GM12878 (cell line): ENCODE results near the gene SPATS2L. TPM values are rescaled to one million over a fixed set of nuclear protein-coding genes. Genes with fewer than 3 reads are reported as not detected.

Experiments
- ATAC-seq: fragments of 200-7000 bp; cut with Tn5 transposase; 3 replicates; pipeline ENCODE4 v1.9.1; 2020; ENCODE audit warnings: mild to moderate bottlenecking, moderate library complexity
- BruUV-seq: library from RNA; stranded (reverse); fragments of 400-500 nt; replicated peaks from 2 replicates; lab custom pipeline; 2021; lab: Mats Ljungman, UMichigan
- CTCF ChIA-PET: fragments of 300-600 bp; sonication (Branson Sonifier 250); formaldehyde crosslinking; extraction: SDS; loops from one replicate; lab custom pipeline; 2021; ENCODE audit warnings: inconsistent platforms; lab: Yijun Ruan, JAX
- POLR2A ChIA-PET: fragments of 350-600 bp; formaldehyde crosslinking; extraction: SDS; loops from one replicate; lab custom pipeline; 2021; ENCODE audit warnings: inconsistent platforms; lab: Charles Lee
- RAD21 ChIA-PET: fragments of 300-600 bp; sonication (Branson Sonifier 250); formaldehyde crosslinking; loops from one replicate; lab custom pipeline; 2023; ENCODE audit warnings: antibody characterized with exemption; ENCODE audit not compliant: unreplicated experiment; lab: Charles Lee
- SMC1A ChIA-PET: fragments of 300-600 bp; sonication (Branson Sonifier 250); formaldehyde crosslinking; loops from one replicate; lab custom pipeline; 2023; ENCODE audit not compliant: unreplicated experiment, uncharacterized antibody; lab: Charles Lee
- DNase-seq: peaks from one replicate; pipeline ENCODE4 v3.0.0-alpha.2; 2011; ENCODE audit warnings: low read depth, low spot score
- FAIRE-seq: peaks from 3 replicates; lab custom pipeline; 2011; peaks lifted over from hg19 to GRCh38; lab: Jason Lieb, UNC
- H2AFZ ChIP-seq: 2 replicates; pipeline ENCODE4 v1.6.0; 2011; ENCODE audit warnings: low read depth, low read length, control low read depth; ENCODE audit not compliant: control insufficient read depth
- H3K27ac ChIP-seq: 2 replicates; pipeline ENCODE4 v1.5.1; 2011; ENCODE audit warnings: control low read depth; ENCODE audit not compliant: control insufficient read depth, insufficient read depth
- H3K27me3 ChIP-seq, 2 experiments: replicated peaks in 1 of 2; 2 replicates each; pipeline versions ENCODE4 v1.6.0 to v1.6.1; 2011; ENCODE audit warnings: low read length in 1 of 2; ENCODE audit not compliant: control insufficient read depth in 2 of 2, insufficient read depth in 2 of 2
- H3K36me3 ChIP-seq, 2 experiments: 2 replicates each; pipeline ENCODE4 v1.5.1; 2011; ENCODE audit warnings: low read length in 1 of 2; ENCODE audit not compliant: control insufficient read depth in 2 of 2, insufficient read depth in 2 of 2
- H3K4me1 ChIP-seq: 2 replicates; pipeline ENCODE4 v1.6.1; 2011; ENCODE audit warnings: mild to moderate bottlenecking, low read length, moderate library complexity, mixed read lengths; ENCODE audit not compliant: control insufficient read depth, insufficient read depth
- H3K4me2 ChIP-seq: 2 replicates; pipeline ENCODE4 v1.6.0; 2011; ENCODE audit warnings: control low read depth; ENCODE audit not compliant: control insufficient read depth, insufficient read depth
- H3K4me3 ChIP-seq: fragments of 200-600 bp; sonication (generic); 2 replicates; pipeline ENCODE4 v1.5.1; 2016
- H3K79me2 ChIP-seq: 2 replicates; pipeline ENCODE4 v1.6.0; 2011; ENCODE audit warnings: low read length; ENCODE audit not compliant: control insufficient read depth, insufficient read depth
- H3K9ac ChIP-seq: 2 replicates; pipeline ENCODE4 v1.8.0; 2011; ENCODE audit warnings: low read length, control low read depth, mixed read lengths; ENCODE audit not compliant: control insufficient read depth, insufficient read depth
- H3K9me3 ChIP-seq: replicated peaks from 3 replicates; pipeline ENCODE4 v1.5.1; 2011; ENCODE audit warnings: mild to moderate bottlenecking, low read length; ENCODE audit not compliant: control insufficient read depth, insufficient read depth
- H4K20me1 ChIP-seq: 2 replicates; pipeline ENCODE4 v1.6.0; 2011; ENCODE audit not compliant: control insufficient read depth, insufficient read depth
- BRCA1 ChIP-seq: IDR thresholded peaks from 2 replicates; pipeline ENCODE4 v1.6.1; 2011; ENCODE audit warnings: low read depth, low read length, improper control_type of control experiment
- CREM ChIP-seq: IDR thresholded peaks from 2 replicates; pipeline ENCODE4 v1.6.1; 2014; ENCODE audit warnings: antibody characterized with exemption, low read depth
- EED ChIP-seq: sonication (generic); IDR thresholded peaks from 2 replicates; pipeline ENCODE4 v1.6.1; 2016; ENCODE audit warnings: antibody characterized with exemption, low read depth
- HDAC2 ChIP-seq: fragments of 200-600 bp; sonication (generic); IDR thresholded peaks from 2 replicates; pipeline ENCODE4 v1.6.1; 2017
- IKZF1 ChIP-seq: fragments of 450-650 bp; conservative IDR thresholded peaks from 2 replicates; pipeline ENCODE4 v1.6.1; 2017; ENCODE audit warnings: antibody characterized with exemption, mild to moderate bottlenecking
- MYB ChIP-seq: fragments of 150-350 bp; IDR thresholded peaks from 2 replicates; pipeline ENCODE4 v1.6.1; 2014; ENCODE audit warnings: mild to moderate bottlenecking, low read depth, low read length, borderline replicate concordance
- NFYB ChIP-seq: IDR thresholded peaks from 2 replicates; pipeline ENCODE4 v1.6.1; 2011; ENCODE audit warnings: low read depth, mild to moderate bottlenecking, low read length, improper control_type of control experiment, moderate library complexity; ENCODE audit not compliant: insufficient read depth
- RFX5 ChIP-seq: IDR thresholded peaks from 2 replicates; pipeline ENCODE4 v1.6.1; 2011; ENCODE audit warnings: low read depth, low read length, improper control_type of control experiment
- SUPT20H ChIP-seq: IDR thresholded peaks from 2 replicates; pipeline ENCODE4 v1.6.1; 2011; ENCODE audit warnings: low read depth, mild to moderate bottlenecking, low read length, moderate library complexity, borderline replicate concordance; ENCODE audit not compliant: control insufficient read depth
- YY1 ChIP-seq: IDR thresholded peaks from 2 replicates; pipeline ENCODE4 v1.6.1; 2011; ENCODE audit warnings: low read depth, mild to moderate bottlenecking, low read length
- ZBED1 ChIP-seq: IDR thresholded peaks from 2 replicates; pipeline ENCODE4 v1.6.1; 2016; ENCODE audit warnings: borderline replicate concordance
- ZNF207 ChIP-seq: fragments of 450-650 bp; IDR thresholded peaks from 2 replicates; pipeline ENCODE4 v1.6.1; 2014; ENCODE audit warnings: antibody characterized with exemption, mild to moderate bottlenecking, borderline replicate concordance
- WGBS: methylation state at CpG from one replicate; pipeline ENCODE4 v1.1.6; 2016; ENCODE audit warnings: low lambda C conversion rate; ENCODE audit not compliant: insufficient replicate concordance, insufficient coverage; ENCODE audit errors: missing lambda C conversion rate; 5-methylcytosine and 5-hydroxymethylcytosine counted together
- in situ Hi-C: fragments of 300-500 bp; cut with MboI; formaldehyde crosslinking; loops from 9 replicates; pipeline ENCODE4 v1.14.3; 2018; ENCODE audit warnings: mixed read lengths
- intact Hi-C: fragments of 100-400 bp; cut with micrococcal nuclease; formaldehyde crosslinking; loops from one replicate; pipeline ENCODE4 v1.14.2; 2022; ENCODE audit not compliant: unreplicated experiment
- polyA plus RNA-seq, 11 experiments: library from polyadenylated mRNA; depleted of rRNA in 4 of 11; unstranded in 6 of 11; stranded (reverse) in 5 of 11; fragments of >200 nt; fragmentation: Nextera tagmentation in 4 of 11; fragmentation: Illumina TruSeq in 1 of 11; extraction: Ambion mirVana in 4 of 11; extraction: Trizol in 1 of 11; gene quantifications; 1 replicate in 1 of 11; 2 replicates in 10 of 11; pipeline versions ENCODE4 v1.2.1 to v1.2.3, GENCODE V29; 2011 to 2016; ENCODE audit warnings: inconsistent platforms in 2 of 11, missing spikeins in 2 of 11, low read depth in 1 of 11
- total RNA-seq, 4 experiments: library from RNA; depleted of rRNA in 3 of 4; stranded (reverse); fragments of >200 nt in 3 of 4; fragmentation: Illumina TruSeq in 1 of 4; extraction: Trizol in 1 of 4; gene quantifications; 2 replicates each; pipeline versions ENCODE4 v1.2.1 to v1.2.3, GENCODE V29; 2013 to 2021
- TF ChIP-seq, protein P1 (sequence below): fragments of 450-650 bp; formaldehyde crosslinking; IDR thresholded peaks from 2 replicates; pipeline ENCODE4 v1.4.0; 2022; ENCODE audit warnings: mild to moderate bottlenecking, moderate library complexity
- TF ChIP-seq, protein P2 (sequence below): fragments of 450-650 bp; IDR thresholded peaks from 2 replicates; pipeline ENCODE4 v1.6.1; 2017; ENCODE audit warnings: antibody characterized with exemption, mild to moderate bottlenecking, moderate library complexity
- TF ChIP-seq, protein P3 (sequence below): fragments of 450-650 bp; IDR thresholded peaks from 2 replicates; pipeline ENCODE4 v1.6.1; 2014; ENCODE audit warnings: mild to moderate bottlenecking
- TF ChIP-seq, protein P4 (sequence below): IDR thresholded peaks from 2 replicates; pipeline ENCODE4 v1.6.1; 2011; ENCODE audit warnings: mild to moderate bottlenecking, low read depth, low read length, moderate library complexity; ENCODE audit not compliant: insufficient replicate concordance

SPATS2L gene
- total and polyA plus RNA-seq, 10 of the 15 experiments (the other 5 are each of a cell fraction or from before 2014, with no cell fraction given) = 5.2 to 30.0 (median 20.1) TPM

DNA sequence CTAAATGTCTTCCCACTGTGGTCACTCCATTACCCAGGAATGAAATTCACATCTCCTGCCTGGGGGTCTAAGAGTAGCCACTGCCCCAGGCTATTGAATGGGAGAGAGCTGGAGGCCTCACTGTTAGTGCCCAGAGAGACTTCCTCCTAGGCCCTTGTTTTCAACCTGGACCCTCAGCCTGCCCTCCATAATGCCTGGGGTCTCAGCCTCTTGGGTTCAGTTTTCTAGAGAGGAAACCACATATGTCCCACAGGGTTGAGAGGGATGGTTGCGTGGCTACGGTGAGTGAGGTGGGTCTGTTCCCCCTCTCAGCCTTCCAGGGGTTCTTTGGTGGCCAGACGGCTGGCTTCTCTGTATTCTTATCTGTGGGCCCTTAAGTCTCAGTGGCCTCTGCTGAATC lies 43.4 kb downstream of the SPATS2L start (continued):
- TF ChIP-seq, protein P1, sequence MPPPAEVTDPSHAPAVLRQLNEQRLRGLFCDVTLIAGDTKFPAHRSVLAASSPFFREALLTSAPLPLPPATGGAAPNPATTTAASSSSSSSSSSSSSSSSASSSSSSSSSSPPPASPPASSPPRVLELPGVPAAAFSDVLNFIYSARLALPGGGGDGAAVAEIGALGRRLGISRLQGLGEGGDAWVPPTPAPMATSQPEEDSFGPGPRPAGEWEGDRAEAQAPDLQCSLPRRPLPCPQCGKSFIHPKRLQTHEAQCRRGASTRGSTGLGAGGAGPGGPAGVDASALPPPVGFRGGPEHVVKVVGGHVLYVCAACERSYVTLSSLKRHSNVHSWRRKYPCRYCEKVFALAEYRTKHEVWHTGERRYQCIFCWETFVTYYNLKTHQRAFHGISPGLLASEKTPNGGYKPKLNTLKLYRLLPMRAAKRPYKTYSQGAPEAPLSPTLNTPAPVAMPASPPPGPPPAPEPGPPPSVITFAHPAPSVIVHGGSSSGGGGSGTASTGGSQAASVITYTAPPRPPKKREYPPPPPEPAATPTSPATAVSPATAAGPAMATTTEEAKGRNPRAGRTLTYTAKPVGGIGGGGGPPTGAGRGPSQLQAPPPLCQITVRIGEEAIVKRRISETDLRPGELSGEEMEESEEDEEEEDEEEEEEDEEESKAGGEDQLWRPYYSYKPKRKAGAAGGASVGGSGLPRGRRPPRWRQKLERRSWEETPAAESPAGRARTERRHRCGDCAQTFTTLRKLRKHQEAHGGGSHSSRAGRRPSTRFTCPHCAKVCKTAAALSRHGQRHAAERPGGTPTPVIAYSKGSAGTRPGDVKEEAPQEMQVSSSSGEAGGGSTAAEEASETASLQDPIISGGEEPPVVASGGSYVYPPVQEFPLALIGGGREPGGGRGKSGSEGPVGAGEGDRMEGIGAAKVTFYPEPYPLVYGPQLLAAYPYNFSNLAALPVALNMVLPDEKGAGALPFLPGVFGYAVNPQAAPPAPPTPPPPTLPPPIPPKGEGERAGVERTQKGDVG = no peak
- no peak for TF ChIP-seq NFYB
- TF ChIP-seq, protein P2, sequence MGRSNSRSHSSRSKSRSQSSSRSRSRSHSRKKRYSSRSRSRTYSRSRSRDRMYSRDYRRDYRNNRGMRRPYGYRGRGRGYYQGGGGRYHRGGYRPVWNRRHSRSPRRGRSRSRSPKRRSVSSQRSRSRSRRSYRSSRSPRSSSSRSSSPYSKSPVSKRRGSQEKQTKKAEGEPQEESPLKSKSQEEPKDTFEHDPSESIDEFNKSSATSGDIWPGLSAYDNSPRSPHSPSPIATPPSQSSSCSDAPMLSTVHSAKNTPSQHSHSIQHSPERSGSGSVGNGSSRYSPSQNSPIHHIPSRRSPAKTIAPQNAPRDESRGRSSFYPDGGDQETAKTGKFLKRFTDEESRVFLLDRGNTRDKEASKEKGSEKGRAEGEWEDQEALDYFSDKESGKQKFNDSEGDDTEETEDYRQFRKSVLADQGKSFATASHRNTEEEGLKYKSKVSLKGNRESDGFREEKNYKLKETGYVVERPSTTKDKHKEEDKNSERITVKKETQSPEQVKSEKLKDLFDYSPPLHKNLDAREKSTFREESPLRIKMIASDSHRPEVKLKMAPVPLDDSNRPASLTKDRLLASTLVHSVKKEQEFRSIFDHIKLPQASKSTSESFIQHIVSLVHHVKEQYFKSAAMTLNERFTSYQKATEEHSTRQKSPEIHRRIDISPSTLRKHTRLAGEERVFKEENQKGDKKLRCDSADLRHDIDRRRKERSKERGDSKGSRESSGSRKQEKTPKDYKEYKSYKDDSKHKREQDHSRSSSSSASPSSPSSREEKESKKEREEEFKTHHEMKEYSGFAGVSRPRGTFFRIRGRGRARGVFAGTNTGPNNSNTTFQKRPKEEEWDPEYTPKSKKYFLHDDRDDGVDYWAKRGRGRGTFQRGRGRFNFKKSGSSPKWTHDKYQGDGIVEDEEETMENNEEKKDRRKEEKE = no peak
- TF ChIP-seq SUPT20H = no peak

DNA sequence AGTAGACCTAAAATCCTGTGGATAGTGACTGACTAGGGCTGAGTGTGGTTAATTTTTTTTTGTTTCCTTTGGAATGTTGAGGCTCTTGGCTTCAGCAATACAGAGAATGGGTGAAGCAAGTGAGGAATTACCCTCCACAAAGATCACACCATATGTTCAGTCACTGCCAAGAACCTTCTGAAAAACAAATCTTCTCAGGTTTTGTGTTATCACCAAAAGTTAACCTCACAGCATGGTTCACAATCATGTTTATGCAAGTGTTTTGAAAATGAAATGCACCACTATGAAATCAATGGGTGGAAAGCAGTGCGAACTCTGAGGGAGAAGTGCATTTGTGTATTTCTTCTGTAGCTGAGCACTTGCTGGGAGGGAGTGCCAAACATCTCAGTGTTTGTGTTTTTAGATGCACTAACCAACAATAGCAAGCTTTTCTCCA lies 44.4 kb downstream of the SPATS2L start:
- WGBS = 70% methylated on average over 1 of the region's 1 CpG
- Histone ChIP-seq H3K9ac (no peak overlapping the region), H2AFZ (no peak overlapping the region), H3K4me3 (no peak overlapping the region), H3K79me2 (no peaks in the 10 kb centered on the region), H4K20me1 (no peaks in the 10 kb centered on the region), H3K36me3 (no peaks in the 10 kb centered on the region; a peak in 1 of 4 replicates), H3K4me2 (no peak overlapping the region), H3K9me3 (no peaks in the 10 kb centered on the region; the same call in 2 of the 3 replicates), H3K27me3 (no peaks in the 10 kb centered on the region), H3K27ac (no peak overlapping the region), H3K4me1 (no peaks in the 10 kb centered on the region)
- intact Hi-C loops = no loop called here
- in situ Hi-C loops = no loop called here
- ChIA-PET POLR2A (no interaction called here), SMC1A (interaction anchor here (0.7 to 0.9 kb wide), 2 partner anchors 22 to 133 kb away, joined by 3 read pairs; no protein-coding TSS in a partner anchor), RAD21 (no interaction called here), CTCF (no interaction called here)
- DNase-seq = no peak
- no TSS peak for BruUV-seq
- FAIRE-seq = no peak
- ATAC-seq = no peak
- TF ChIP-seq, protein P3, sequence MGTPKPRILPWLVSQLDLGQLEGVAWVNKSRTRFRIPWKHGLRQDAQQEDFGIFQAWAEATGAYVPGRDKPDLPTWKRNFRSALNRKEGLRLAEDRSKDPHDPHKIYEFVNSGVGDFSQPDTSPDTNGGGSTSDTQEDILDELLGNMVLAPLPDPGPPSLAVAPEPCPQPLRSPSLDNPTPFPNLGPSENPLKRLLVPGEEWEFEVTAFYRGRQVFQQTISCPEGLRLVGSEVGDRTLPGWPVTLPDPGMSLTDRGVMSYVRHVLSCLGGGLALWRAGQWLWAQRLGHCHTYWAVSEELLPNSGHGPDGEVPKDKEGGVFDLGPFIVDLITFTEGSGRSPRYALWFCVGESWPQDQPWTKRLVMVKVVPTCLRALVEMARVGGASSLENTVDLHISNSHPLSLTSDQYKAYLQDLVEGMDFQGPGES = no peak
- TF ChIP-seq ZBED1 = no peak
- TF ChIP-seq EED = no peak
- no peak for TF ChIP-seq MYB
- no peak for TF ChIP-seq IKZF1
- TF ChIP-seq BRCA1 = no peak
- no peak for TF ChIP-seq CREM
- no peak for TF ChIP-seq ZNF207
- TF ChIP-seq, protein P4, sequence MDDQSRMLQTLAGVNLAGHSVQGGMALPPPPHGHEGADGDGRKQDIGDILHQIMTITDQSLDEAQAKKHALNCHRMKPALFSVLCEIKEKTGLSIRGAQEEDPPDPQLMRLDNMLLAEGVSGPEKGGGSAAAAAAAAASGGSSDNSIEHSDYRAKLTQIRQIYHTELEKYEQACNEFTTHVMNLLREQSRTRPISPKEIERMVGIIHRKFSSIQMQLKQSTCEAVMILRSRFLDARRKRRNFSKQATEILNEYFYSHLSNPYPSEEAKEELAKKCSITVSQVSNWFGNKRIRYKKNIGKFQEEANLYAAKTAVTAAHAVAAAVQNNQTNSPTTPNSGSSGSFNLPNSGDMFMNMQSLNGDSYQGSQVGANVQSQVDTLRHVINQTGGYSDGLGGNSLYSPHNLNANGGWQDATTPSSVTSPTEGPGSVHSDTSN = no peak
- no peak for TF ChIP-seq YY1
- TF ChIP-seq RFX5 = no peak
- no peak for TF ChIP-seq HDAC2
